ENCODE results near the gene MIEF2. TPM values are rescaled to one million over a fixed set of nuclear protein-coding genes. Genes with fewer than 3 reads are reported as not detected.

Gene MIEF2
- total RNA-seq, 1 donor from 2014 or later, result 9.5 TPM

- TF ChIP-seq CTCF (IDR thresholded peaks at IDR 0.05), result no peak
- H3K27me3 ChIP-seq (ENCODE audit: low read depth), result no peaks in the 10 kb centered on the region
- ATAC-seq (no peak), DNase-seq (no peak)
- H3K4me3 ChIP-seq, result no peak overlapping the region
- intact Hi-C loops (cut with DNase I), result no loop called here
- no peak overlapping the region for H3K27ac ChIP-seq
- H3K9me3 ChIP-seq, result no peaks in the 10 kb centered on the region
- no peaks in the 10 kb centered on the region for H3K4me1 ChIP-seq
- peaks cover 24% of the 10 kb centered on the region for H3K36me3 ChIP-seq
These were observed 9.8 kb downstream of the MIEF2 start for GRCh38 chr17:18270046-18270931.

- H3K4me1 ChIP-seq, result no peaks in the 10 kb centered on the region
- no peaks in the 10 kb centered on the region for H3K9me3 ChIP-seq
- H3K36me3 ChIP-seq, result peaks cover 82% of the 10 kb centered on the region
- DNase-seq (no peak), ATAC-seq (no peak)
- H3K4me3 ChIP-seq, result no peak overlapping the region
- no peaks in the 10 kb centered on the region for H3K27me3 ChIP-seq (ENCODE audit: low read depth)
- TF ChIP-seq CTCF (IDR thresholded peaks at IDR 0.05), result no peak
- no peak overlapping the region for H3K27ac ChIP-seq
- intact Hi-C loops (cut with DNase I), result no loop called here
These were observed 16.6 kb downstream of the MIEF2 start for GRCh38 chr17:18277076-18277475.

- ATAC-seq, result no peak
- intact Hi-C loops (cut with DNase I), result no loop called here
- no peaks in the 10 kb centered on the region for H3K4me1 ChIP-seq
- no peak overlapping the region for H3K27ac ChIP-seq
- no peak overlapping the region for H3K4me3 ChIP-seq
- no peak for TF ChIP-seq CTCF (IDR thresholded peaks at IDR 0.05)
- no peak for DNase-seq
- H3K9me3 ChIP-seq, result no peaks in the 10 kb centered on the region
- peaks cover 91% of the 10 kb centered on the region for H3K36me3 ChIP-seq
- H3K27me3 ChIP-seq (ENCODE audit: low read depth), result no peaks in the 10 kb centered on the region
These were observed 18.4 kb downstream of the MIEF2 start for GRCh38 chr17:18278867-18279266.

GRCh38 chr17:18280249-18280648 is 19.8 kb downstream of the MIEF2 start:
- DNase-seq, result peak; percentile 71
- intact Hi-C loops (cut with DNase I), result no loop called here
- TF ChIP-seq CTCF (IDR thresholded peaks at IDR 0.05), result no peak
- no peaks in the 10 kb centered on the region for H3K4me1 ChIP-seq
- ATAC-seq, result peak; percentile 89 to 92
- no peaks in the 10 kb centered on the region for H3K9me3 ChIP-seq
- no peaks in the 10 kb centered on the region for H3K27me3 ChIP-seq (ENCODE audit: low read depth)
- peaks cover 94% of the 10 kb centered on the region for H3K36me3 ChIP-seq
- H3K4me3 ChIP-seq, result no peak overlapping the region
- H3K27ac ChIP-seq, result no peak overlapping the region

GRCh38 chr17:18280766-18281371 is 20.4 kb downstream of the MIEF2 start:
- intact Hi-C loops (cut with DNase I), result no loop called here

More at GRCh38 chr17:18280766-18281371, 20.4 kb downstream of the MIEF2 start:
- Histone ChIP-seq H3K4me1 (no peaks in the 10 kb centered on the region), H3K4me3 (no peak overlapping the region), H3K27ac (no peak overlapping the region), H3K36me3 (peaks cover 100% of the 10 kb centered on the region), H3K27me3 (ENCODE audit: low read depth) (no peaks in the 10 kb centered on the region), H3K9me3 (no peaks in the 10 kb centered on the region)
- ATAC-seq (no peak), DNase-seq (no peak)
- no peak for TF ChIP-seq CTCF (IDR thresholded peaks at IDR 0.05)

Measured in lower lobe of right lung (tissue), 2 donors.